Measurements from ENCODE around the gene ROMO1.

- TF ChIP-seq POLR2A (IDR thresholded peaks at IDR 0.05; ENCODE audit: control extremely low read depth in 1 of 2, low read depth in 2 of 2, low read length in 2 of 2) (peak in 1 of 2 experiments; percentile 17; a peak in 2 of 3 replicates), YY1 (IDR thresholded peaks at IDR 0.05; ENCODE audit: low read depth, low read length) (no peak), SP1 (IDR thresholded peaks at IDR 0.05; ENCODE audit: low read depth, low read length) (no peak), RAD21 (IDR thresholded peaks at IDR 0.05 in 1 of 2, conservative IDR thresholded peaks at IDR 0.05 in 1 of 2; ENCODE audit: low read depth in 2 of 2, low read length in 2 of 2) (no peak), CTCF (IDR thresholded peaks at IDR 0.05; ENCODE audit: control extremely low read depth in 1 of 3, insufficient read depth in 1 of 3, low read depth in 1 of 3, low read length in 3 of 3) (no peak), MAFK (IDR thresholded peaks at IDR 0.05; ENCODE audit: low read depth, low read length) (no peak), EZH2 (IDR thresholded peaks at IDR 0.05; ENCODE audit: low read depth, low read length, severe bottlenecking) (no peak), TAF7 (optimal IDR thresholded peaks at IDR 0.05; ENCODE audit: borderline replicate concordance, low read depth, low read length) (no peak), POU5F1 (IDR thresholded peaks at IDR 0.05; ENCODE audit: low read depth, low read length) (no peak), EGR1 (IDR thresholded peaks at IDR 0.05; ENCODE audit: borderline replicate concordance, low read depth, low read length) (no peak)
- TF ChIP-seq, protein P1, sequence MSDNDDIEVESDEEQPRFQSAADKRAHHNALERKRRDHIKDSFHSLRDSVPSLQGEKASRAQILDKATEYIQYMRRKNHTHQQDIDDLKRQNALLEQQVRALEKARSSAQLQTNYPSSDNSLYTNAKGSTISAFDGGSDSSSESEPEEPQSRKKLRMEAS (IDR thresholded peaks at IDR 0.05), result no peak
- TF ChIP-seq, protein P2, sequence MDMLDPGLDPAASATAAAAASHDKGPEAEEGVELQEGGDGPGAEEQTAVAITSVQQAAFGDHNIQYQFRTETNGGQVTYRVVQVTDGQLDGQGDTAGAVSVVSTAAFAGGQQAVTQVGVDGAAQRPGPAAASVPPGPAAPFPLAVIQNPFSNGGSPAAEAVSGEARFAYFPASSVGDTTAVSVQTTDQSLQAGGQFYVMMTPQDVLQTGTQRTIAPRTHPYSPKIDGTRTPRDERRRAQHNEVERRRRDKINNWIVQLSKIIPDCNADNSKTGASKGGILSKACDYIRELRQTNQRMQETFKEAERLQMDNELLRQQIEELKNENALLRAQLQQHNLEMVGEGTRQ (IDR thresholded peaks at IDR 0.05; ENCODE audit: low read length), result no peak
These were observed 32.8 kb downstream of the ROMO1 start for GRCh38 chr20:35731862-35732643.
